Stimulated activated CD8-positive, alpha-beta memory T cell treated with anti-CD3 and anti-CD28 coated beads, Interleukin-12 subunit alpha, Interleukin-12 subunit beta, amount 100 ng/mL, for 1 hour (primary cell): ENCODE measurements around the gene LIN7A.
"Not testable (repeated sequence)": the region's sequence is repeated elsewhere in the genome, so short reads cannot be mapped to it uniquely, and the experiment has no call there.

Experiments
- DNase-seq: peaks from one replicate; pipeline ENCODE4 v3.0.0-alpha.2; 2020; ENCODE audit warnings: low read depth

The LIN7A gene

GRCh38 chr12:80920006-80920405, 17.7 kb downstream of the LIN7A start:
- DNase-seq = no peak

- no peak for DNase-seq
These were observed 20.1 kb downstream of the LIN7A start for GRCh38 chr12:80917651-80918050.

DNA sequence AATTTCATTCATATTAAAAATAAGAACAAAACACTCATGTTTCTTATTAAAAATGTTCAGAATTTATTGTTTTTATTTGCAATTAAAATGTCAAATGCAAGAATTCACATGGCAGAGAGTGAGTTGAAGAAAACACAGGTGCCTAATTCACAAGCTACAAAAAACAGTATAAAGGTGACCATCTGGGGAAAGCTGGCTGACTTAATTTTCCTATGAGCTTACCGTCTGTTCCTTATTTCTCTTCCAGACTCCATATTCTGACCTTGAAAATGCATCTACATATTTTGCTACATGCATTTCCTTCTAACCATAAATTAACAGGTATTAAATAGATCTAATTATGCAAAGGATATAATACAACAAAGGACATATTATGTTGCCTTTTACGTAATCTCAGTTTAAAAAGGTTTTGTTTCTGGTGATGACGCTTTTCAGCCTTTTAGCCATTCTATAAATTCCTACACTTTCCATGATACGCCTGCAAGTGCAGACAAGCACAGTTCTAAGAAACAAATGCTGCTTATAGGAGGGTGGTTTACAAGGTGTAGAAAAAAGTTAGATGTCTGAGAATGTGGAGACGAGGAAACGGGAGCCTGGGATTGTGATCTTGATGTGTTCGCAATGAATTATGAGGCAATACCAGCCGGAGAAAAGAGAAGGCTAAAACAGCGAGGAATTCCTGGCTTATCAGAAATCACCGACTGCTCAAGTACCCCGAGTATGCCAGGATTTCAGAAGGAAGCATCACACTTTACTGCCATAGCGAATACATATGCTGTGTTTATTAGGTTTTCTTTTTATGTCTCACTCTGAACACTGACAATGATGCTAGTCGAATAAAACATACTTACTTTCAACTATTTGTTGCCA, 24.6 kb downstream of the LIN7A start:
- DNase-seq = no peak

DNA sequence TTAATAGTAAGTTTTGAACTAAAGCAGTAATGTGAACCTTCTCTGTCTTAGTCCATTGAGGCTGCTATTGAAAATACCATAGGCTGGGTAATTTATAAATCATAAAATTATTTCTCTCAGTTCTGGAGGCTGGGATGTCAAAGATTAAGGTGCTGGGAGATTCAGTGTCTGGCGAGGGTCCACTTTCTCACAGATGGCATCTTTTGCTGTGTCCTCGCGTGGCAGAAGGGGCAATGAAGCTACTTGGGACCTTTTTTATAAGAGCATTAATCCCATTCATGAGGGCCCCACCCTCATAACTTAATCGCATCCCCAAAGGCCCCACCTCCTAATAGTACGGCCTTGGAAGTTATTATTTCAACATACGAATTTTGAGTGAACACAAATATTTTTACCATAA, 28.4 kb downstream of the LIN7A start:
- DNase-seq = no peak

DNA sequence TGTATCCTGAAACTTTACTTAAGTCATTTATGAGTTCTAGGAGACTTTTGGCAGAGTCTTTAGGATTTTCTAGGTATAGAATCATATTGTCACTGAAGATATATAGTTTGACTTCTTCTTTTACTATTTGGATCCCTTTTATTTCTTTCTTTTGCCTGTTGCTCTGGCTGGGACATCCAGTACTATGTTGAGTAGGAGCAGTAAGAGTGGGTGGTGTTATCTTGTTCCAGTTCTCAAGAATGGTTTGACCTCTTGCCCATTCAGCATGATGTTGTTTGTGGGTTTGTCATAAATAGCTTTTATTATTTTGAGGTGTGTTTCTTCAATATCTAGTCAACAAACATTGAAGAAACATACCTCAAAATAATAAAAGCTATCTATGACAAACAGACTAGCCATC, 35.0 kb downstream of the LIN7A start:
- DNase-seq = no peak

DNA sequence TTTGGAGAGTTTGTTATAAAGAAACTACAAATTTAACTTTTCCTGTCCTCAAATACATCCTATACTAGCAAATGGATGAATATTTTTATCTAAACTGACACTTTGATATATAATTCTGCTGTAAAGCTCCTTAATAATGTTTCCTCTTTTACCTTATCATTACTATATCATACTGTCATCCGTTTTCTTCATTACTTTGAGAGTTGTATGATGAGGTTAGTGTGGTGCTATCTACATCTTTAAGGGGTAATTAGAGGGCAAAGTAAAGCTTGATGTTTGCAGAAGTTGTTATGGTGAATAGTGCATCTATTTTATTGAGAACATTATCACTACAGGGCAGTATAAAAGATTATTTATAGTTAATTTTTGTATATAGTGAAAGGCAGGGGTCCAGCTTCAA, 36.1 kb downstream of the LIN7A start:
- no peak for DNase-seq

GRCh38 chr12:80895240-80895639, 42.5 kb downstream of the LIN7A start:
- DNase-seq = no peak

GRCh38 chr12:80894179-80894578, 43.6 kb downstream of the LIN7A start:
- no peak for DNase-seq

- DNase-seq = no peak
These were observed 44.9 kb downstream of the LIN7A start for GRCh38 chr12:80892597-80893445.

DNA sequence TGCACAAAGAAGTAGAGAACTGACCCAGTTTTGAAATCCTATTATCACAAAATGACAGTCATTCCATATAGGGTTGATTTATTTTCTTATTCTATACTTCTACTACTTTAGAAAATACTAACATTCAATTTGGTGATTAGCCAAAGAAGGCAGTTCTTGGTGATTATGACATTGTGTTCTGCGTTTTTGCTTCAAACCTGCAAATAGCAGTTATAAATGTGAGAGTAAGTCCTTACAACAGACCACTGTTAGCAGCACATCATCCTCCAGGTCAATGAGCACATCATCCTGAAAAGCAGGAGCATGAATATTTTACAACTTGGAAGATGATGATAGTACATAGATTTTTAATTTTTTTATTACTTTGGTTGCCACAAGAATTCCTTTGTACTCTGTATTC, 53.1 kb downstream of the LIN7A start:
- no peak for DNase-seq

- DNase-seq = no peak
These were observed 56.6 kb downstream of the LIN7A start for GRCh38 chr12:80881106-80881505.

DNA sequence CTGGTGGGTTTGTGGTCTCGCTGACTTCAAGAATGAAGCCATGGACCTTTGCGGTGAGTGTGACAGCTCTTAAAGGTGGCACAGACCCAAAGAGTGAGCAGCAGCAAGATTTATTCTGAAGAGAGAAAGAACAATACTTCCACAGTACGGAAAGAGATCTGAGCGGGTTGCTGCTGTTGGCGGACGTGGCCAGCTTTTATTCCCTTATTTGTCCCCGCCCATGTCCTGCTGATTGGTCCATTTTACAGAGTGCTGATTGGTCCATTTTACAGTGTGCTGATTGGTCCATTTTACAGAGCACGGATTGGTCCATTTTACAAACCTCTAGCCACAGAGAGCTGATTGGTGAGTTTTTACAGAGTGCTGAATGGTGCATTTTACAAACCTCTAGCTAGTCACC, 59.3 kb downstream of the LIN7A start:
- not testable (repeated sequence) for DNase-seq

DNA sequence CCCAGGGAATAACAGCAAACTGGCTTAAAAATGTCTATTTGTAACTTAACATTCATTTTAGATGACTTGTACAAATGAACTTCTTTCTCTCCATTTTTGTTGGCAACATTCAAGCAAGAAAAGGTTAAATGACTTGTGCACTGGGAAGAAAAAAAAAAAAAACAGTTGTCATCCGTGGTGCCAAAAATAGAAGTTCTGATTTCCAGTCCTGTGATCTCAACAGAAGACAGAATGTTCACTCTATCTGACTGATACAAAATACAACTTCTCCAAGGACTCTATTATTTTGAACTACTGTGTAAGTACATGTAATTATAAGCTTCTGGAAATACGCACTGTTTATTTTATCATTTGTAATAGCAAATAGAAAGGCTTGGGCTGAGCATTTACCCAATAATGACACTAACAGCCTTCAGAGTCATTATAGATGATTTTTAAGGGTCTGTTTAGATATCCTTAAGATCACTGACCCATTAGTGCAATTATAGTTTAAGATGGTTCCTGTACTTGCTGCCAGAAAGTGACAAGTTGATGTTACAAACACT, 59.9 kb downstream of the LIN7A start:
- DNase-seq = no peak

GRCh38 chr12:80872053-80872452, 65.7 kb downstream of the LIN7A start:
- DNase-seq = no peak

GRCh38 chr12:80869264-80869663, 68.5 kb downstream of the LIN7A start:
- no peak for DNase-seq

DNA sequence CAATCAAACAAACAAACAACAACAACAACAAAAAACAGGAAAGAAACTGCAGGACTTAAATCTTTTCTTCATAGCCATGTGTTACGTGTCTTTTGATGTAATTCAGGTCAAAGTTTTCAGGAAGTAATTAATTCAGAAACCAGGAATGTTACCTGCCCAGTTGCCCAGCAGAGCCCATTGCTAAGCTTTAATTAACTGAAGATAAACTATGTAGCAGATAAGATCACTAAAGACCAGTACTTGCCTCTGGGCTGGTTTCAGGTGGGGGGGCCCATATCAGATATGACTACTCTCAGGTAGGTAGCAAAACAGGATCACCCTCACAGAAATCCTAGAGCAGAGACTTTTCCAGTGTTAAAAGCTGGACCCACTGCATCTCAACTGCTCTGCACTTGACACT, 69.2 kb downstream of the LIN7A start:
- DNase-seq = no peak

DNA sequence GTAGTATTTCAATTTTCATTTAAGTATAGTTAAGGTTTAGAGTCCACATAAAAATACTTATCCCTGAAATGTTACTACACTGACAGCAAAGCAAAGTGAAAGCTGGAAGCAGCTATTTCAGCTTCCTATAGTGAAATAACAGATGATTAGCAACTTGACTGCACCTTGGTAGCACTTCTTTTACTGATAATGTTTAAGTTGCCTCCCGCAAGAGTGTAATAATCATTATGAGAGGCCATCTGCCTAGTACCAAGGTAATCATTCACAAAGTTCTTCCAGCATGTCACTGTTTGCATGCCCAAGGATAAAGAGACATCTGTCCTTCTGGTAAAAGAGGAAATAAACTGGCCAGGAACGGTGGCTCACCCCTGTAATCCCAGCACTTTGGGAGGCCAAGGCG, 69.8 kb downstream of the LIN7A start:
- no peak for DNase-seq

DNA sequence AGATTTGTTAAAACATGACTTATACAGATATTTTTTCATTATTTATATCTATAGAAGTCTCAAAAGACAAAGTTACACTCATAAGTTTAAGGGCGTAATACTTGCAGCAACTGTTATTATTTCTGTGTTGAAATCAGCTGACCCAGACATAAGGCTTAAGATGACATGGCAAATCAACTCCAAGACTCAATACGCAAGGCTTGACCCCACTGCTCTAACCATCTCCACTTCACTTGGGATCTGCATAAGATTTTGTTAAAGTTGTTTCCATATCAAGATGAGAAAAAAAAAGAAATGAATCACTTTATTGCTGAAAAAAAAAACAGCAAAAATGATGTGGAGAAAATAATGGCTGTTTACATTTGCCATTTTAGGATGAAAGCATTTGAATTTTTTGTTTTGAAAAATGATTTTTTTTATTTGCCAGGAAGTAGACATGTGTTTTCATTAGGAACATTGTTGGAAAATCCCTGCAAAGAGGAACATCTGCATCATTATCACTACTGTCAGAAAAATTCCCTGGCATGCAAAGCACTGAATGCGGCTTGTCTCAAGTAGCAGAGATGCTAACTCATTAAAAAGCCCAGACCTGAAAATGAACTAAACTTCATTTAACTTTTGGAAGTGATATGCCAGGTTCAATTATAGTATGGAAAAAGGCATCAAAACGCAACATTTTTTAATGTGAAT, 73.5 kb downstream of the LIN7A start:
- DNase-seq = no peak

DNA sequence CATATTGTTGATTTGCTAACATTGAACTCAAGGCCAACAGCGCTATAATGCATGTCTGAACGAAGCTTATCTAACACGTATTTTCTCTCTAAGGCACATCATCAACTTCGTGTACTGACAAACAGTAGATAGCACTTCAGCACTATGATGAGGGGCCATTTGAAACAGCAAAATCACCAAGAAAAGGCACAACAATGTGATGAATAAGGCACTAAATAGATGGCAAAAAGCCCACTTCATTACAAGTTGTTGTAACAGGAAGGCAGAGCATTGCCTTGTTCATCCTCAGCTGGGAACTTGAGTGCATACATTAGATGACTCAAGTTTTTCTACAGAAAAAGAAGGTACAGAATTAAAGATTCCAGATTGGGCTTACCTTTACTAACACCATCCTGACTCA, 75.2 kb downstream of the LIN7A start:
- no peak for DNase-seq

GRCh38 chr12:80861641-80862378, 75.9 kb downstream of the LIN7A start:
- no peak for DNase-seq

- no peak for DNase-seq
These were observed 76.8 kb downstream of the LIN7A start for GRCh38 chr12:80860928-80861327.

- DNase-seq = no peak
These were observed 77.5 kb downstream of the LIN7A start for GRCh38 chr12:80860206-80860605.
